T follicular helper cell (primary cell): ENCODE measurements around the gene SLC44A3.
"Not testable (repeated sequence)": the region's sequence is repeated elsewhere in the genome, so short reads cannot be mapped to it uniquely, and the experiment has no call there.

Experiments used
- DNase-seq: peaks from one replicate; pipeline ENCODE4 v3.0.0-alpha.2; 2020; ENCODE audit warnings: low read depth

SLC44A3 gene

DNA sequence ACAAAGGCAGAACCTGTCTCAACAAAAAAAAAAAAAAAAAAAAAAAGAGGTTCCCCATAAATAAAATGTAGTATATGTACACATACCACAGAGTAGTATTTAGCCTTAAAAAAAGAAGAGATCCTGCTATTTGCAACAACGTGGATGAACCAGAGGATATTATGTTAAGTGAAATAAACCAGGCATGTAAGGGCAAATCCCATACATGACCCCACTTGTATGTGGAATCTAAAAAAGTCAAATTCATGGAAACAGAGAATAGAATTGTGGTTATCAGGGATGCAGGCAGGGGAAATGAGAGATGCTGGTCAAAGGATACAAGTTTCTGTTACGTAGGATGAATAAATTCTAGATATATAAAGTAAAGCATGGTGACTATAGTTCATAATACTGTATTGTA is 16.7 kb downstream of the SLC44A3 start:
- no peak for DNase-seq

DNA sequence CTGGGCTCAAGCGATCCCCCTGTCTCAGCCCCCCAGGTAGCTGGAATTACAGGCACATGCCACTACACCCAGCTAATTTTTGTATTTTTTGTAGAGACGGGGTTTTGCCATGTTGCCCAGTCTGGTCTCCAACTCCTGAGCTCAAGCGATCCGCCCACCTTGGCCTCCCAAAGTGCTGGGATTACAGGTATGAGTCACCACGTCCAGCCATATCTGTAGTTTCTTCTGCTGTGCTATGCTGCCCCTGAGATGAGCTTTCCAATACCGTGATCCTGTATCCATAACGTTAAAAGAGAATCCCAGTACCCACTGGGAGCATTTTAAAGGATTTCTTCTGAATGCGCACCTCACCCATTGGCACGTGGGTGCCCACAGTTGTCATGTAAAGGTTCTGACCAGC is 20.2 kb downstream of the SLC44A3 start:
- not testable (repeated sequence) for DNase-seq

DNA sequence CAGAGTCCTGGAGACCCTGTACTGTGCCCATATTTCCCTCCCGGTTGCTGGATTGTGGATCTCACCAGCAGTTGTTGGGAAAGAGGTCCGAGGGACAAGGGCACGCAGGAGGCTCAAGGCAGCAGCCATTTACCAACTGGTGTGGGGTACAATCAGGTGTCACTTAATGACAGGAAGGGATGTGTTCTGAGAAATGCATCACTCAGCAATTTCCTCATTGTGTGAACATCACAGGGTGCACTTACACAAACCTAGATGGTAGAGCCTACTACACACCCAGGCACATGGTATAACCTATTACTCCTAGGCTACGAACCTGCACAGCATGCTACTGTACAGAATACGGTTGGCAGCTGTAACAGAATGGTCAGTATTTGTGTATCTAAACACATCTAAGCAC is 20.7 kb downstream of the SLC44A3 start:
- DNase-seq = no peak

DNA sequence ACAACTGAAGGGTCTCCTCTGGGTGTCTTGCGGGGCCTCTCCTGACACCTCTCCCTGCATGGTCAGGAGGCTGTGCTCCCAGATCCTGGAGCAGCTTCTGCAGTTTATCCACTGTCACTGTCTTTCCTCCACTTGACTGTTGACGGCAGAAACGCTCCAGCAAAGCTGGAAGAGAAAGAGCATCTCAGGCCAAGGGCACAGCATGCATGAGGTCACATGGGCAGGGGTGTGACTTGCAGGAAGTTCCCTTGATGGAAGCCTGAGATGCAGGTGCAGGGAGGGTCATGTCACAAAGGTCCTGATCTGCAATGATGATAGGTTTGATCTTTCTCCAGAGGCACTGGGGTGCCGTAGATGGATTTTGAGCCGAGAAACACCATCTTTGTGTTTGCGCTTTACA is 23.3 kb downstream of the SLC44A3 start:
- no peak for DNase-seq

DNA sequence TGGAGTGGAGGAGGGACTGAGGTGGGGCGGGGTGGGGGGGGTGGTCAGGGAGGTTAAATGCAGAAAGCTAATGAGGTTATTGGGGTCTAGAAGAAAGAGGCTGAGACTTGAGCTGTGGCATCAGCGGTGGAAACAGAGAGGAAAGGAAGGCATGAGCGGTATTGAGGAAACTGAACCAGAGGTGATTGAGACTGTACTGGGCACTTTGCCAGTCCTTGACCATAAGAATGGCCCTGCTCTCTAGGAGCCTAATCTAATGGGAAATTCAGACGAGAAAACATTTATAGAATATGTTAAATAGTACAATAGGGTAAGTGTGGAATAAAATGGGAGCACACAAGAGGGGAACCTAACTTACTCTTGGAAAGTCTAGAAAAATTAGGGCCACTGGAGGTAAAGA is 23.7 kb downstream of the SLC44A3 start:
- no peak for DNase-seq

DNA sequence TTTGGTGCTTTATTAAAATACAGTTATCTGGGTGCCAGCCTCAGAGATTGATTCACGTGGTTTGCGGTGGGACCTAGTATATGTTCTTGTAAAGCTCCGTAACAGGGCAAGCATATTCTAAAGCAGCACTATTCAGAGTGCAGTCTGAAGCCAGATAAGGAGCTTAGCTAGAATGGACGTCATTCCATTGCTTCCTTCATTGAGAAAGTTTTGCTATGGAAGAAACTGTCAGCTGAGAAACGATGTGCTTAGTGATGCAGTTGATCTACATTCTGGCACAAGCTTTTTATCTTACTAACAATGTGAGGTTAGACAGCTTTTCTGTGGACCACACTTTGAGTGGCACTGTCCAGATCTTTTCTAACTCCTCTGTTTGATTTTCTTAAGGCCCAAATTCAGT is 26.2 kb downstream of the SLC44A3 start:
- DNase-seq = no peak

DNA sequence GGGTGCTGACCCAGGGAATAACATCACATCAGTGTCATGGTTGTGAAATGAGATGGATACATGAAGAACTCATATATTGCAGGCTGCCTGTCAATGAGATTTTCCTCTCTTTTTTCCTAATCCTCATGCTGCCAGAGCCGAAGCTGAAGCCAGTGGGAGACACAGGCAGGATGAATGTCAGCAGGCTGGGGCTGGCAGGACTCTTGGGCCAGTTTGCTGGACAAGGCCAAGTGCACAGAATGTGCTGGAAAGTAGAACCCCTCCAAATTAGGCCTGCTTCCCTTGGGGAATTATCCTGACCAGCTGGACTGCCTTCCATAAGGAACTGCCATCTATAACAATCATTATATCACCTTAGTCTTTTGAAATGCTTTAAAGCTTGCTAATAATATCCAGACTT is 31.4 kb downstream of the SLC44A3 start:
- no peak for DNase-seq

DNA sequence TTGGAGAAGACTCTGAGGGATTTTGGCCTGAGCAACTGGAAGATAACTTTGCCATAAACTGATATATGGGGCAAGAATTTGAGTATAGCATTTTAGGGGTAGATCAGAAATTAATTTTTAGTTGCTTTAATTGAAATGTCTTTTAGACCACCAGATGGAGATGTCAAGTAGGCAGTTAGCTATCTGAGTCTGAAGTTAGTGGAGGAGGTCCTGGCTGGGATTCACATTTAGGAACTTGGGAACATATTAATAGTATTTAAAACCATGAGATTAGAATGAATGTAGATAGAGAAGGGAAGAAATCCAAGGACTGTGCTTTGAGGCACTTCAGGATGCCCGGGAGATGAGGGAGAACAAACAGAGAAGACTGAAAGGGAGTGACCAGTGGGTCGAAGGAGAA is 32.6 kb downstream of the SLC44A3 start:
- no peak for DNase-seq

DNA sequence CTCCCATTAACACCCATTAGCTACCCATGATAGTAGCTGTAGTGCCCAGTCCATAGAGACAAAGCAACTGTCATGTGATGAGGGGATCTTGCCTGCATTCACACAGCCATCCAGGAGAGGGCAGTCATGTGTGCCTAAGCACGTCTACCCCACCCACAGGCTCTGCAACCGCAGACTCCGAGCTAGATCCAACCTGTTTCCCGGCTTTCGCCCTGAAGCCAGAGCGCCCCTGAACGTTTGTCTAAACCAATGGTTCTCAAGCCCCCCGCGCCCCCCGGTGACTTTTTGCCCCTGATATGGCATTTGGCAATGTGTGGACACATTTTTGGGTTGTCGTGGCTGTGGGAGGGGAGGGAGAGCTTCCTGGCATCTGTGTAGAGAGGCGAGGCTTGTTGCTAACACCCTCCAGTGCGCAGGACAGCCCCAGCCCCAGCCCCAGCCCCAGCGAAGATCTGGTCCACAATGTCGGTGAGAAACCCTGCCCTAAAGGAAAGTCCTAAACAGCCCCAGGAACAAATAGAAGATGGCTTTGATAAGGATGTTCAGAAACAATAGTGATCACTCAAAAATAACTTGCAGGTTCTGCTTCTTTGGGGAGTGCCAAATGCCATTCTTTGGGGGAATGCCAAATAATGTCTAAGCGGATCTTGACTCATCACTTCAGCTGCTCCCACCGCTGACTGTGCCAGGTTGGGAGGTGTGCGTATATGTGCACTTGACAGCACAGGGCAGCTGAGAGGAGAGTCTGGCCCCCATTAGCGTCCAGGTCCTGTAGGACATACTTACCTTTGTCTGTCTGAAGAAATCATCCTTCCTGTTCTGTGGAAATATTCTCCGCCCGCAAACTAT is 34.5 kb downstream of the SLC44A3 start:
- peak; percentile 58 for DNase-seq

DNA sequence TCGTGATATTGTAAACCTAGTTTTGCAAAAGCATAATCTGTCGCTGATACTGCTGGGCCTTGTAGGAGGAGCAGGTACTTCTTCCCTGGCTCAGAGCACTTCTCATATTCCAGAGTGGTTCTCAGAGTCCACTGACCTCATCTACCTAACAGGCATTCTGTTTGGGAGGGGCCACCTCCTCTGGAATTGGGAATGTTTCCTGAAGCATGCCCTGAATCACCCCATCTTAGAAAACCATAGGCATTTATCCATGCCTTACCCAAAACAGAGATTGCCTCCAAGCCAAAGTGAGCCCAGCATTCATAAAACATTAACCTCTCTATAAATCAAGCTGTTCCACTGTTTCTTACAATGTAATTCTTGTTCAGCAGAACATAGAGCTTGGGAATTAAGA is 35.1 kb downstream of the SLC44A3 start:
- DNase-seq = no peak

DNA sequence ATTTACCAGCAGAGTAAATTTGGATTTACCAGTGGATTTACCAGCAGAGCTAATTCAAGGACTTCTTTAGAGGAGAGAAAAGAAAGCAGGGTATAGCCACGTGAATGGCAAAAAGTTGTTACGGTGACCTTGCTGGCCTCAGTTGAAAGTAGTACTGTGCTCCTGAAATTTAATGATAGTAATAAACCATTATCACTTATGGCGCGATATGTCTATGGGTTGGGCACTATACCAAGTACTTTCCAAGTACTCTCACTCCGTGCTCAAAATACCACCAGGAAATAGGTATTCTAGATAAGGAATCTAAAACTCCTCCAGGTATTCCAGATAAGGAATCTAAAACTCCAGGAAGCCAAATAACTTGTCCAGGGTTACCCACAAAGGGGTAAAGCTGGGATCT is 35.8 kb downstream of the SLC44A3 start:
- no peak for DNase-seq

DNA sequence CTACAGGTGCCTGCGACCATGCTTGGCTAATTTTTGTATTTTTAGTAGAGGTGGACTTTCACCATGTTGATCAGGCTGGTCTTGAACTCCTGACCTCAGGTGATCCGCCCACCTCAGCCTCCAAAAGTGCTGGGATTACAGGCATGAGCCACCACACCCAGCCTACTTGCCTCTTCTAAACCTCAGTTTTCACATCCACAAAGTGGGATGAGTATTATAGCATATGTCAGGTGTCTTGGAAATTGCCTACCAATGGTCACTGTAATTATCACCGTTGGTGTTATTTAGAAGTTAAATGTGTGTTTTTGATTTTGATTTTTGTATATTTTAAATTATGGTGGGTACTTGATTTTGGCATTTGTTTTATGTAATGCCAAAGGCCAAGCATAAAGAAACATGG is 36.7 kb downstream of the SLC44A3 start:
- DNase-seq = no peak

DNA sequence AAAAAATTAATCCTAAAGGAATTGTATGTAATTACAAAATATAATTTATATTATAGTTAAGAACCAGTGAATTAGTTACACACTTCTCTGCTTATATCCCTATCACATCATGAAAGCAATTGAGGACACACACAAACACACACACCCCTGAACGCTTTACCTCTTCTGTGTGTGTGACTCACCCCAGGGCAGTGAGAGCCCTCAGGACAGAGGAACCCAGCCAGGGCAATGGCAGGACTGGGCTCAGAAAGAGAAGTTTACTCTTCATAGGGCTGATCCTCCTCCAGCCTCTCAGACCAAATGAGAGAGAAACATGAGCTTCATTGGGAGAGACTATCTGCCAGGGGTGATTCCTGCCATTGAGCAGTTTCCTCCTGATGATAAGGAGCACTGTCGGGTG is 38.1 kb downstream of the SLC44A3 start:
- no peak for DNase-seq

DNA sequence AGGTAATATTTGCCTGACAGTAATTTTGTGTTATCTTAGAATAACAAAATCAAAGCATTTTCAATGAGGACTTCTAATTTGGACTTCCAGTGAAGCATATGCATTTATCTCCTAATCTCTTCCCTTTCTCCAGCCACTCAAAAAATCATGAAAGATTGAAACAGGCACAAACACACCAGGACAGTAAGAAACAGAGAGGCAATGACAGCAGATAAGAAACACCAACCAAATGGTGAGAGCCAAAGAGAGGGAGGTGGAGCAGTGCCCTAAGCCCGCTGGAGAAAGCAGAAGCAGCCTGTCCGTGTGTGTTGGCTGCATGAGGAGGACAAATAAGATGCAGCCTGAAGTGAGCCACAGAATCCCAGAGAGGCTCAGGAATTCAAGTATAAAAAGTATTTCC is 39.0 kb downstream of the SLC44A3 start:
- no peak for DNase-seq

DNA sequence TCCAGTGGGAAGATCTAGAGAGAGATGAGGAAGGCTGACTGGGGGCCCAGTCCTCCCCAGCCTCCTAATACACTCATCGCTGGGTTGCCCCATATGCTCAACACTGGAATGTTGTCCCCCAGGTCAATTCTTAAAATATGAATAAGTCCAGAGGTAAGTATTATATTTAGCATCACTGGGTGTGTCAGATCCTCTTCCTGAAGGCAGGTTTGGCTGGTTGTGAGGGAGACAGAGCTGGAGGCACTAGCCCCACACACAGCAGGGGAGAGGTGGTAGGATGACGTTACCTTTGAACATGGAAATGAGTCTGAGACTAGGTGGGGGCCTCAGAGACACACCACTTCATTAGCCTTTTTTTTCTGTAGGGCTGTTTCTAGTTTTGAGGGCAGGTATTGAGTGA is 42.6 kb downstream of the SLC44A3 start:
- no peak for DNase-seq

DNA sequence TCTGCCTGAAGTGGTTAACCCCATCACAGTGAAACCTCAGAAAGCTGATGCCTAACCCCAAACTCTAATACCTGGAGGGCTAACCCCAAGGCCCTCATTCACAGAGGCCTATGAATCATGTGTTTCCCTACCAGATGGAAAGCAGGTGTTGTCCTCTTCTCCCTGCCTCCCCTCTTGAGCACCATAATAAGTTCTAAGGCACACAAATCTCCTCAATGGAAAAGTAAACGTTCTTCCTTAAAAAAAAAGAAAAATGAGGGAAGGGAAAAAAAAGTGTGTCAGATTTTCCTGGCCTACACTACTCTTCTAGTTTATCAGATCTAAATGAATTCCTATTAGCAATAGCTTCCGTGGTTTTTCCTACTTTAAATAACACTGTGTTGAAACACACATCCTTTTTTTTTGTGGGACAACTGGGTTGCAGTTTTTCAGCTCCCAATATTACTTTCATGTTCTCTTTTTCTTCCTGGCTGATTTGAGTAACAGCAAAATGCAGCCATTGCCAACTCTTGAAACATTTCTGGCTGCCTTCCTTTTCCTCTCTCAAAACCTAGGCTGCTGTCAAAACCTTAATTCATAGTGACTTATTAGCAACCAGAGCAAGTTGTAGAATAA is 43.2 kb downstream of the SLC44A3 start:
- DNase-seq = no peak

DNA sequence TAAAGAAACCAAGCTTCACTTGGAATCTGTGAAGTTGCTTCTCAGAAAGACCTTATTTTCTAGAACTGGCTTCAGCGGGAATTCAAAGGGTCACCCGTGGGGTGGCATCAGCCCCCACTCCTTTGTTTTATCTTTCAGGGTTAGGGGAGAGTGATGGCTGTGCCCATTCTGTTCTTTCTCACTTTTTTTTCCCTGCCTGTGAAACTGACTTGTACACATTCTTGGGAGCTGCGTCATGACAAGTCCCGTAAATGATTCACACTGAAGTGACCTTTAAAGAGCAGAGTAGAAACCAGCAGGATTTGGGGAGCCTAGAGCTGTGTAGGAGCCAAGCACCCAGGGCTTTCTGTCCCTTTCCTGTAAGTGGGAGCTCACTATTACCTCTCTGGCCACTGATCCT is 43.8 kb downstream of the SLC44A3 start:
- no peak for DNase-seq

DNA sequence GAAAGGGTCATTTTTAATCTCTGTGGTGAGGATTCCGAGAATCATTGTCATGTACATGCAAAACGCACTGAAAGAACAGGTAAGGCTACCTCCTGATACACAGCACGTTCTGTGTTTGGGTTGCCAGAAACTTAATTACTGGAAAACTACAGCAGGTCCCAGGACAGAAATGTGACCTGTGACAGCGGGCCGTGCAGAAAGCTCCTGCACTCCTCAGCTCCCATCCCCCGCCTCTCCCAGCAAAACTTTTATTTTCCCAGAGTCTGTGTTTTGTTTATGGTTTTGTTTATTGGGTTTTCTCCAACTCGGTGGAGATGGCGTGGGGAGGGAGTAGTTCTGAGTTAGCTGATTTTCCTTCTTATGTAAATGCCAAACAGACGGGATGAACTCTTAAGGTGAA is 44.7 kb downstream of the SLC44A3 start:
- DNase-seq = no peak

DNA sequence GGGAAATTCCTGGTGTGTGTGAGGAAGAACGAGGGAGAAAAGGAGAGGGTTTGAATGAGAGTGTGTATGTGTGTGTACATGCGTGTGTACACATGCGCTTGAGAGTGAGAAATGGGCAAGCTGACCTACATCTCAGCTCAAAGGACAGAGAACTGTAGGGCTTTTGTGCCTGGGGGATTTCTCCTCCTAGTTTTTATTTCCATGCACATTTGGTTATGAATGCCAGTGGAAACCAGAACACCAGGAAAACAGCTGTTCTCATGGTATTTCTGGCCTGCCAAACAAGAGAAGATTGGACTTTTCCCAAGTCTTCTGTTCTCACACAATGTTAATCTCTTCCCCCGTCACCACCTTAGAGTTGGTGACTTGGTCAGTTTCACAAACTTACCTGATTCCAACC is 45.2 kb downstream of the SLC44A3 start:
- no peak for DNase-seq

DNA sequence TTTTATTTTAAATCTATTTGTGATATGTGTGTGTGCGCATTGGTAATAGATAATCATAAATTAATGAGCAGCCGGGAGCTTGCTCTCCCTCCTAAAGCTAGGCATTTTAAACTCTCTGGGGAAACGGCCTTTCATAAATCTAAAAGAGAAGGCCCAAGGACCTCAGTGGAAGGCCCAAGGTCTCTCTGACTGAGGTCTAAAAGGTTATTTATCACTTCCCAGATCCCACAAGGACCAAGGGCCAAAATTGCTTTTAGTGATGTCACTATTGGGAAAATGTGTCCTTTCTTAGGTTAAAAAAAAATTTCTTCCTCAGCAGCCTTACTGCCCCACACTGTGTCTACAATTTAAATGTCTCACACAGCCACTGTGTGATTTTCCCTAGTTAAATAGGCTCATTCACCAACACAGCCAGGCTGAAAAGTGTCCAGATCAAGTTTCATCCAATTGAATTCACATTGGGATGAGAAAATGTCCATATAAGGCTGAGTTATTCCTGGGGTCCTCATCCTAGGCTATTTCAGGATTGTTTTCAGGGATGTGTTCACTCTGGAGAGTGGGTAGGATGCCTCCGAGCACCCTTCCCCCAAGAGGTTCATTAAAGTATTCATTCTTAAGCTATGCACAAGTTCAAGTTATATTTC is 46.1 kb downstream of the SLC44A3 start:
- no peak for DNase-seq

DNA sequence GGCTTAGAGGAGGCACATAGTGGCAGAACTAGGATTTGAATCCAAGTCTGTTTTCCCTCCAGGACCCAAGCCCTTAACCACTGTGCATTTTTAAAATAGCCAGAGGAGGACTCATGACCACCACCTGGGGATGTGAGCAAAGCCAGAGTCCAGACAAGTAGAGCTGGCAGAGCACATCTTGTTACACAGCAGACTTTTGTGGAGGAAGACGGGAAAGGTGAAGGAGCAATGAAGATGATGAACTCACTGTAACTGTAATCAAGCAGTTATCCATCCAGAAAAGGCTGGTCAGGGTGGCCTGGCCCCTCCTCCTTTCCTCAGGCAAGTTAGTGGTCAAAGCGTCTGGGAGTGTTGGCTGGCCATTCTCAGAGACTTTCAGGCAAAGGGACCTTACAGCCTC is 50.9 kb downstream of the SLC44A3 start:
- DNase-seq = no peak

DNA sequence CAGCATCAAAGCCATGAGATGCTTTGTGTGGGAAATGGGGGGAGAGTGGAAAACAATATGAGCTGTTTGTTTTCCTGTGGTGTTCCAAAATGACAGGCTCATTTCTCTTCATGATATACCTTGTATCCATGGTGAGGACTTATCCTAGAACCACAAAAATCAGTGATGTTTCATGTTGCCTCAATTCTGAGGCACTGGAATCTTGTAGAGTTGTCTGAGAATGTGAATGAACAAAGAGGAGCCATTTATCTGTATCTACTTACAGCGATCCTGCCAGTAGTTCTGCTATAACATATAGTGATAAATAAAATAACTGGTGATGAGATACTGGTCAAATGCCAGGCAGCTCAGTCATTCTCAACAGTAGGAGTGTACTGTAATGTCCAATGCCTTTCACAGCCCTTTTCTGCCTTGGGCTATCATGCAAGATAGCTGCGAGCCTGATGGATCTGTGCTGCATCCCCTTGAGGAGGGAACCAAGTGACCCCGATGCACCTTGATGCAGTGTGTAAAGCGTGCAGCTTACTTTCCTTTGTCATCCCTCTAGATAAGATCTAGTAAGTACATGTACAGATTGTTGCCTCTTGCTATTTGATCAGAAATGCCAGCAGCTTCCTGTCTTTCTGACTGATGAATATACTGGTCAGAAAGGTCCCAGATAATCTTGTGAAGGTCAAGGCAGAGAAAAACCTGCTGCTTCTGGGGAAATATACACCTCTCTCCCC is 52.8 kb downstream of the SLC44A3 start:
- no peak for DNase-seq
